Activated naive CD8-positive, alpha-beta T cell treated with anti-CD3 and anti-CD28 coated beads, Interleukin-2, amount 10 ng/mL, durations not matched to agents 7 days and 5 days (primary cell): ENCODE data around the gene OSBPL1A. TPM values are rescaled to one million over a fixed set of nuclear protein-coding genes. Genes with fewer than 3 reads are reported as not detected.

Experiments used
- ATAC-seq: fragments of 150-1000 bp; cut with Tn5 transposase; one replicate; pipeline ENCODE4 v1.10.0; 2021; ENCODE audit warnings: low read depth, moderate library complexity
- POLR2A ChIA-PET: fragments of 350-600 bp; sonication (Branson Sonifier 250); formaldehyde crosslinking; loops from one replicate; lab custom pipeline; 2021; ENCODE audit warnings: antibody characterized with exemption; lab: Charles Lee
- DNase-seq: peaks from one replicate; pipeline ENCODE4 v3.0.0; 2021
- H3K27ac Mint-ChIP-seq: one replicate; pipeline ENCODE4 v1.8.0; 2022; ENCODE audit warnings: mild to moderate bottlenecking, mixed read lengths
- H3K27me3 Mint-ChIP-seq: one replicate; pipeline ENCODE4 v1.8.0; 2022; ENCODE audit warnings: mild to moderate bottlenecking, moderate library complexity, mixed read lengths
- H3K36me3 Mint-ChIP-seq: one replicate; pipeline ENCODE4 v1.8.0; 2021; ENCODE audit warnings: mild to moderate bottlenecking, mixed read lengths
- H3K4me1 Mint-ChIP-seq: one replicate; pipeline ENCODE4 v1.8.0; 2021; ENCODE audit warnings: mixed read lengths
- H3K4me3 Mint-ChIP-seq: one replicate; pipeline ENCODE4 v1.8.0; 2022; ENCODE audit warnings: mild to moderate bottlenecking, moderate library complexity, mixed read lengths
- H3K9me3 Mint-ChIP-seq: one replicate; pipeline ENCODE4 v1.8.0; 2021; ENCODE audit warnings: mixed read lengths
- total RNA-seq, 2 experiments: library from RNA; stranded (reverse); gene quantifications; one replicate each; pipeline ENCODE4 v1.2.3, GENCODE V29; 2021

Gene OSBPL1A
- total RNA-seq, result 1 to 10 TPM; 1.0 to 1.2 TPM

- Mint-ChIP-seq H3K4me1 (peaks cover 8% of the 10 kb centered on the region), H3K9me3 (no peaks in the 10 kb centered on the region), H3K4me3 (peak within 1 kb of the TSS; percentile 87), H3K27ac (peak within 1 kb of the TSS; percentile 49), H3K36me3 (no peaks in the 10 kb centered on the region), H3K27me3 (peaks cover 37% of the 10 kb centered on the region)
- DNase-seq, result peak; percentile 73
- ATAC-seq, result peak; percentile 86
- POLR2A ChIA-PET, result interaction anchor here (1.3 kb wide), 1 partner anchor 29 kb away, joined by 5 read pairs; the partner anchor contains the start of gene IMPACT
Observed at GRCh38 chr18:24397694-24398368, at the start of gene OSBPL1A. Gene OSBPL1A (minus strand): TSS chr18:24397824. CDS start chr18:24377533, 20,291 bp downstream.

DNA sequence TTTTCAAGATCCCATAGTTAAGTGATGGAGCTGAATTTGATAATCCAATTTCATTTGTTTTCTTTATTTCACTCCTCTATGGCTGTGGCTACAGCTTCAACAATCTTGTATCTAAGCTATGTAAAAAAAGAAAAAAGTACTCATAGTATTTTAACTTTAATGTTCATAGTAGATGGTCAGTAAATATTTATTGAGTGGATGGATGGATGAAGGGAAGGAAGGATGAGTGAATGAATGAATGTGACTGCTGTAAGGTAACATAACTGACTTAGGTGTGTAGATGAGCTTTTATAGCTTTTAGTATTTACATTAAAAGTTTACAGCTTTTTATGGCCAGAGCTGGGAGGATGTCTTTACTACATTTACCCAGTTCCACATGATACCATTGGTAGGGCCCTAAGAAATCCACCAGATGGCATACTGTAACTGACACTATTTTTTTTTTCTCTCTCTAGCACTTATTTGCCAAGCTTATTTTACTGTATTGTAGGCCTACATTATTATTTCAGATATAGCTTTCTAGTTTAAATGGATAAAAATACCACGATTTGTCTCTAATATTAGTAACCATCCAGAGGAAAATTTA lies 49.4 kb upstream of the OSBPL1A start:
- H3K9me3 Mint-ChIP-seq, result no peaks in the 10 kb centered on the region
- ATAC-seq (no peak), DNase-seq (no peak)
- POLR2A ChIA-PET, result no interaction called here
- peaks cover 17% of the 10 kb centered on the region for H3K36me3 Mint-ChIP-seq
- no peak overlapping the region for H3K27ac Mint-ChIP-seq
- H3K27me3 Mint-ChIP-seq, result no peaks in the 10 kb centered on the region
- H3K4me1 Mint-ChIP-seq, result peaks cover 12% of the 10 kb centered on the region
- H3K4me3 Mint-ChIP-seq, result no peak overlapping the region

DNA sequence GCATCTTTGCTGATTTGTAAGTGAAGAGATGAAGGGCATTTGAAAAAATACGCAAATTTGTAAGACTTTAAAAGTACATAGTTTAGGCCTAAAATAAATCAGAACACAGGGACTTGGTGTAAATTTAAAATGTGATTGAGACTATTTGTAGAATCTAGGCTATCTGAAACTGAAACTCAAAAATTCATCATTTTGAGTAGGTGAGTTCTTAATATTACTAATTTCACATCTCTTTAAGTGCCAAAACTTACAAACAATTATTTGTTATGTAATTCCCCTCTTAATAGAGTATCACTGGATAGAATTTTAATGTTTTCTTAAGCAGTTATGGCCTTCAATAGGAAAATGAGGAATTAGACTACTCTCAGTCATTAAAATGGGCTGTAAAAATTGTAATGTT lies 48.8 kb upstream of the OSBPL1A start:
- DNase-seq (no peak), ATAC-seq (no peak)
- Mint-ChIP-seq H3K4me1 (peaks cover 12% of the 10 kb centered on the region), H3K27ac (no peak overlapping the region), H3K4me3 (no peak overlapping the region), H3K36me3 (peaks cover 22% of the 10 kb centered on the region), H3K9me3 (no peaks in the 10 kb centered on the region), H3K27me3 (no peaks in the 10 kb centered on the region)
- POLR2A ChIA-PET, result no interaction called here

DNA sequence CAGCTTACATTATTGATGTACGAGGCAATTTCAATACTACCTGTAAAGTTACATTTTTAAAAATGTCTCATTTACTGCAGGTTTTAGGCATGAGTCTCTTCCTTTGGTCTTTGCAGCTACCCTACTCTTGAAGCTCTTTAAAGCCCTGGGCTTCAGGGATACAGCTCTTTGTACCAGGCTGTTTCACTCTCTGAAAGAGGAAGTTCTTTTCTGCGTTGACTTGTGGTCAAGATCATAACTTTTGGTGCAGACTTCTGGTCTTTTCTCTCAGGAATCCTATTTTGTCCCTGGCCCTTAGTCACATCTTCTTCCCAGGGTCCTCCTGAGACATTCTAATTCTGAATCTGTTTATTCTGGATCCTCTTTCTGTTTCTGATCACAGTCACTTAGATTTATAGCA lies 46.2 kb upstream of the OSBPL1A start:
- Mint-ChIP-seq H3K36me3 (peaks cover 25% of the 10 kb centered on the region), H3K4me3 (no peak overlapping the region), H3K27me3 (no peaks in the 10 kb centered on the region), H3K27ac (no peak overlapping the region), H3K9me3 (no peaks in the 10 kb centered on the region), H3K4me1 (peaks cover 12% of the 10 kb centered on the region)
- POLR2A ChIA-PET, result no interaction called here
- DNase-seq, result no peak
- ATAC-seq, result no peak

GRCh38 chr18:24436939-24437338 lies 39.3 kb upstream of the OSBPL1A start:
- no peaks in the 10 kb centered on the region for H3K9me3 Mint-ChIP-seq
- DNase-seq (no peak), ATAC-seq (no peak)
- H3K27me3 Mint-ChIP-seq, result no peaks in the 10 kb centered on the region
- H3K4me3 Mint-ChIP-seq, result no peak overlapping the region
- POLR2A ChIA-PET, result no interaction called here
- H3K36me3 Mint-ChIP-seq, result peaks cover 13% of the 10 kb centered on the region
- H3K4me1 Mint-ChIP-seq, result peaks cover 7% of the 10 kb centered on the region
- no peak overlapping the region for H3K27ac Mint-ChIP-seq

- Mint-ChIP-seq H3K27me3 (no peaks in the 10 kb centered on the region), H3K27ac (no peak overlapping the region), H3K4me1 (peaks cover 17% of the 10 kb centered on the region), H3K36me3 (peaks cover 6% of the 10 kb centered on the region), H3K9me3 (no peaks in the 10 kb centered on the region), H3K4me3 (no peak overlapping the region)
- DNase-seq (no peak), ATAC-seq (no peak)
- POLR2A ChIA-PET, result no interaction called here
Observed at GRCh38 chr18:24432618-24433017, 35.0 kb upstream of the OSBPL1A start.

DNA sequence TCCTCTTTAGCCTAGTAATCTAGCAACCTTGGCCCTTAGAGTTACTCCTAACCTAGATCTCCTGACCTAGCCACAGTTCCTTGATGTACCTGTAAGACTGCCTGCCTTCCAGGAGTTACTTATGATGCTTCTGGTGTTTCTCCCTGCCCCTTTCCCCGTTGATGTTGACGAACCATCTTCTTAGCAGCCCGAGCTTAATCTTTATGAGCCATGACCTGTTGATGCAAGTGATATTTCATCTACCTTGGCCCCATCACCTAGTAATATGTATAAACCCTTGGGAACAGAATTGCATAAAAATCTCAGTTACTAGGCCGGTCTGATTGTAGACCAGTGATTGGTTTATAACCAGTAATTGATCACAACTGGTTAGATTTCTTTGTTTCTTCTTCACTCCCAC lies 31.6 kb upstream of the OSBPL1A start:
- Mint-ChIP-seq H3K4me3 (no peak overlapping the region), H3K27me3 (peaks cover 6% of the 10 kb centered on the region), H3K4me1 (peaks cover 20% of the 10 kb centered on the region), H3K9me3 (peaks cover 5% of the 10 kb centered on the region), H3K27ac (no peak overlapping the region), H3K36me3 (peaks cover 14% of the 10 kb centered on the region)
- ATAC-seq (no peak), DNase-seq (no peak)
- POLR2A ChIA-PET, result no interaction called here

DNA sequence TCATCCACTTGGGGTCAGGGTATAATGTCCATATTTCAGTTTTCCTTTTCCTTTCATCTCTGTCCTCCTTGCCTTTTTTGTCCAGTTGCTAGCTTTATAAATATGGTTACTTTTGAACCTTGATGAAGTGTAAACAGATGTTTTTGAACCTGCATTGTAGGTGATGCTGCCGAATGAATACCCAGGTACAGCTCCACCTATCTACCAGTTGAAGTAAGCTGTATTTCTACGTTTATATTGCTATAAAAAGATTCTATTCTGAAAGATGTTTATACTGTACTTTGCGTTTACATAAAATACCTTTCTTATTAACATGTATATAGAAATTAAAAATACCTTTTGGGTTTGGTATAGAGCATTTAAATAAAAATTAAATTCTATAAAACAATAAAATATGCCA lies 31.1 kb upstream of the OSBPL1A start:
- POLR2A ChIA-PET, result no interaction called here
- peaks cover 20% of the 10 kb centered on the region for H3K4me1 Mint-ChIP-seq
- no peak overlapping the region for H3K27ac Mint-ChIP-seq
- no peak overlapping the region for H3K4me3 Mint-ChIP-seq
- peaks cover 14% of the 10 kb centered on the region for H3K36me3 Mint-ChIP-seq
- DNase-seq, result no peak
- H3K9me3 Mint-ChIP-seq, result peaks cover 5% of the 10 kb centered on the region
- peaks cover 6% of the 10 kb centered on the region for H3K27me3 Mint-ChIP-seq
- no peak for ATAC-seq

GRCh38 chr18:24427484-24427883 lies 29.9 kb upstream of the OSBPL1A start:
- H3K36me3 Mint-ChIP-seq, result peaks cover 14% of the 10 kb centered on the region
- peaks cover 6% of the 10 kb centered on the region for H3K27me3 Mint-ChIP-seq
- peaks cover 5% of the 10 kb centered on the region for H3K9me3 Mint-ChIP-seq
- H3K4me1 Mint-ChIP-seq, result peaks cover 17% of the 10 kb centered on the region
- peak overlapping the region; percentile 90 for H3K4me3 Mint-ChIP-seq
- DNase-seq, result no peak
- no peak for ATAC-seq
- POLR2A ChIA-PET, result interaction anchor here (1.6 kb wide), 1 partner anchor 30 kb away, joined by 5 read pairs; the partner anchor contains the start of gene OSBPL1A
- peak overlapping the region; percentile 93 for H3K27ac Mint-ChIP-seq

DNA sequence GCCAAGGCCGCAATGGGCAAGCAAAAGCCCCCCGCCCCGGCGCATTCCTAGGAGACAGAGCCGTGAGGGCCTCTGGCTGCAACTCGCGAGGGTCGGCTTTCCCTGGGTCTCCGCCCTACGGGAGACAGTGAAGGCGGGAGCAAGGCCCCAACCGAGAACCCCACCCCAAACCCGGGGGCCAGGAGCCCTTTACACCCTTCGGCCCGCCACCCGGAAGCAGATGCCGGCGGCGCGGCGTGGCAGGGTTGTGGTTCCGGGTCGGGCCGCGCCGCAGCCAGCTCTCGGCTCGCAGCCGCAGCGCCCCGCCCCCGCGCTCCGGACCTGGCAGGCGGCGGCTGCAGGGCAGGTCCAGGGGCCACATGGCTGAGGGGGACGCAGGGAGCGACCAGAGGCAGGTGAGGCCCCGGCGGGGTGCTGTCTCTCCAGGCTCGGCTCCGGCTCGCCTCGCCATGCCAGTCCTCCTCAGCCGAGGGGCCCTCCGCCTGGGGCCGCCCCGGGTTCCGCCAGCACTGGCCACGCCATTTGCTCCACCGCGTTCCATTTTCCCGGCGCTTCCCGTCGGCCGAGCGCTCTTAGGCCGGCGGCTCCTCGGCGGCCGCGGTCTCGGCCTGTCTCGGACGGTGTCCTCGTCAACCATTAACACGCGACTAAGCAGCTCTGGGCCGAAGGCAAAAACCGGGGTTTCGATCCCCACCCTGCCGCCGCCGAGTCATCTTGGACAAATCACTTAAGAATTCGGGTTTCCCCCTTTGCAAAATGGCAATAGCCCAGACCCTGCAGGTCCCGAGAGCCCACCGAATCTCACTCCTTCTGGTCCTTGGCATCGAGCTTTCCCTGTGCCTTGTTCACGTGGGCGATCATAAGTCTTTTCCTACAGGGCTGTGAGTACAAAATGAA lies 29.0 kb upstream of the OSBPL1A start, which contains the start of gene IMPACT:
Gene IMPACT (plus strand): TSS at position 273 of the 897 bp plus-strand sequence. CDS start 87 bp downstream, at position 360.
- Mint-ChIP-seq H3K4me3 (peak within 1 kb of the TSS; percentile 90), H3K36me3 (peaks cover 14% of the 10 kb centered on the region), H3K27ac (peak within 1 kb of the TSS; percentile 93), H3K9me3 (peaks cover 5% of the 10 kb centered on the region), H3K27me3 (peaks cover 14% of the 10 kb centered on the region), H3K4me1 (peaks cover 16% of the 10 kb centered on the region)
- ATAC-seq, result peak; percentile 94
- POLR2A ChIA-PET, result interaction anchor here (1.6 kb wide), 1 partner anchor 29 kb away, joined by 5 read pairs; the partner anchor contains the start of gene OSBPL1A
- DNase-seq, result peak; percentile 92

- peaks cover 14% of the 10 kb centered on the region for H3K36me3 Mint-ChIP-seq
- POLR2A ChIA-PET, result interaction anchor here (1.6 kb wide), 1 partner anchor 28 kb away, joined by 5 read pairs; the partner anchor contains the start of gene OSBPL1A
- ATAC-seq (no peak), DNase-seq (no peak)
- H3K4me1 Mint-ChIP-seq, result peaks cover 14% of the 10 kb centered on the region
- H3K4me3 Mint-ChIP-seq, result peak overlapping the region; percentile 72
- peaks cover 7% of the 10 kb centered on the region for H3K9me3 Mint-ChIP-seq
- H3K27me3 Mint-ChIP-seq, result peaks cover 17% of the 10 kb centered on the region
- peak overlapping the region; percentile 71 for H3K27ac Mint-ChIP-seq
Observed at GRCh38 chr18:24426073-24426397, 28.4 kb upstream of the OSBPL1A start.

DNA sequence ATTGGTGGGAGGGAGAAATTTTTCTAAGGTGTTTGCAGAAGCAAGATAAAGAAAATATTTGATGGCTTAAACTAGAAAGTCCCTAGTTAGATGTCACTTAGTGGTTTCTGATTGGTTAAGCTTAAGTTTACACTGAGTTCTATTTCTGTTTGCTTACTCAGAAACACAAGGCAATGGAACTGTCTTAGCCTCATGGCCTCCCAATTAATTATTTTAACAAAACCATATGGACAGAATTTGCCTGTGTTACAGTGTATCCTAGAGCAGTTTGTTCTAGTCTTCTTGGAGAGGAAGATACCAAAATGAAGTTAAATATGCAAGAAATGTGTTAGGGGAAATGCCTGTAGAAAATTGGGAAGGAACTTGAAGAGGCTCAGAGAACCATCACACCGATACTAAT lies 24.2 kb upstream of the OSBPL1A start:
- H3K27ac Mint-ChIP-seq, result no peak overlapping the region
- peaks cover 29% of the 10 kb centered on the region for H3K27me3 Mint-ChIP-seq
- no peak for DNase-seq
- H3K36me3 Mint-ChIP-seq, result peaks cover 8% of the 10 kb centered on the region
- no peak overlapping the region for H3K4me3 Mint-ChIP-seq
- POLR2A ChIA-PET, result no interaction called here
- no peaks in the 10 kb centered on the region for H3K4me1 Mint-ChIP-seq
- ATAC-seq, result no peak
- peaks cover 7% of the 10 kb centered on the region for H3K9me3 Mint-ChIP-seq

- no peak for DNase-seq
- POLR2A ChIA-PET, result no interaction called here
- H3K27me3 Mint-ChIP-seq, result peaks cover 27% of the 10 kb centered on the region
Observed at GRCh38 chr18:24420551-24420950, 22.9 kb upstream of the OSBPL1A start.

More at GRCh38 chr18:24420551-24420950, 22.9 kb upstream of the OSBPL1A start:
- H3K4me3 Mint-ChIP-seq, result no peak overlapping the region
- ATAC-seq, result no peak
- H3K4me1 Mint-ChIP-seq, result no peaks in the 10 kb centered on the region
- H3K36me3 Mint-ChIP-seq, result peaks cover 3% of the 10 kb centered on the region
- no peak overlapping the region for H3K27ac Mint-ChIP-seq
- peaks cover 5% of the 10 kb centered on the region for H3K9me3 Mint-ChIP-seq
